HEK293 (cell line): ENCODE measurements around the gene C5orf63.

ENCODE experiments used
- CTCF ChIA-PET: fragments of 350-600 bp; formaldehyde crosslinking; extraction: SDS; loops from one replicate; lab custom pipeline; 2021; ENCODE audit warnings: antibody characterized with exemption; lab: Yijun Ruan, JAX
- POLR2A ChIA-PET: fragments of 300-600 bp; formaldehyde crosslinking; extraction: SDS; loops from one replicate; lab custom pipeline; 2020; ENCODE audit warnings: antibody characterized with exemption, inconsistent platforms; lab: Yijun Ruan, JAX
- H3K27ac ChIP-seq: fragments of 200-500 bp; sonication (Bioruptor generic); 2 replicates; pipeline ENCODE4 v1.5.1; 2014; ENCODE audit warnings: low read depth, low read length, control low read depth, inconsistent platforms; ENCODE audit errors: extremely low read depth
- H3K36me3 ChIP-seq, 2 experiments: fragments of 200-500 bp in 1 of 2; sonication (Bioruptor generic) in 1 of 2; 1 replicate in 1 of 2; 2 replicates in 1 of 2; pipeline ENCODE4 v1.5.1; 2014 to 2017; ENCODE audit warnings: inconsistent platforms in 2 of 2, low read length in 2 of 2; ENCODE audit not compliant: control insufficient read depth in 2 of 2, insufficient read depth in 1 of 2
- H3K4me1 ChIP-seq: fragments of 200-500 bp; sonication (Bioruptor generic); 2 replicates; pipeline ENCODE4 v1.5.1; 2014; ENCODE audit warnings: mild to moderate bottlenecking, low read length, inconsistent platforms; ENCODE audit not compliant: control insufficient read depth, insufficient read depth
- H3K4me3 ChIP-seq: 2 replicates; pipeline ENCODE4 v1.5.1; 2011; ENCODE audit warnings: low read depth, mild to moderate bottlenecking, control low read depth, low read length, moderate library complexity
- H3K9me3 ChIP-seq: fragments of 200-500 bp; sonication (Bioruptor generic); 2 replicates; pipeline ENCODE4 v1.5.1; 2014; ENCODE audit warnings: low read depth, low read length, inconsistent platforms; ENCODE audit not compliant: control insufficient read depth, insufficient read depth
- BCL11B ChIP-seq: fragments of 450-650 bp; formaldehyde crosslinking; IDR thresholded peaks from 2 replicates; pipeline ENCODE4 v1.5.1; 2016; ENCODE audit warnings: low read depth, missing biosample characterization, missing genetic modification characterization
- OSR2 ChIP-seq: fragments of 450-650 bp; formaldehyde crosslinking; IDR thresholded peaks from 2 replicates; pipeline ENCODE4 v1.5.1; 2016; ENCODE audit warnings: missing biosample characterization, missing genetic modification characterization
- PRDM1 ChIP-seq: fragments of 450-650 bp; formaldehyde crosslinking; IDR thresholded peaks from 2 replicates; pipeline ENCODE4; 2016; ENCODE audit warnings: missing biosample characterization, missing genetic modification characterization
- PRDM2 ChIP-seq: fragments of 450-650 bp; formaldehyde crosslinking; IDR thresholded peaks from 2 replicates; pipeline ENCODE4 v1.5.1; 2016; ENCODE audit warnings: missing biosample characterization, missing genetic modification characterization, borderline replicate concordance
- TRIM28 ChIP-seq: IDR thresholded peaks from 2 replicates; pipeline ENCODE4 v1.6.1; 2011; ENCODE audit warnings: low read length, control low read depth, borderline replicate concordance
- ZFHX2 ChIP-seq: fragments of 450-650 bp; formaldehyde crosslinking; conservative IDR thresholded peaks from 2 replicates; pipeline ENCODE4 v1.5.1; 2016; ENCODE audit warnings: missing biosample characterization, missing genetic modification characterization
- ZFP3 ChIP-seq: fragments of 450-650 bp; formaldehyde crosslinking; IDR thresholded peaks from 2 replicates; pipeline ENCODE4 v1.5.1; 2016; ENCODE audit warnings: low read depth, missing biosample characterization, missing genetic modification characterization
- ZIC2 ChIP-seq: fragments of 450-650 bp; formaldehyde crosslinking; IDR thresholded peaks from 2 replicates; pipeline ENCODE4 v1.5.1; 2016; ENCODE audit warnings: missing biosample characterization, missing genetic modification characterization
- ZNF121 ChIP-seq: fragments of 450-650 bp; formaldehyde crosslinking; IDR thresholded peaks from 2 replicates; pipeline ENCODE4 v1.5.1; 2016; ENCODE audit warnings: missing biosample characterization, missing genetic modification characterization
- ZNF169 ChIP-seq: fragments of 450-650 bp; formaldehyde crosslinking; IDR thresholded peaks from 2 replicates; pipeline ENCODE4 v1.5.1; 2016; ENCODE audit warnings: missing biosample characterization, missing genetic modification characterization
- ZNF335 ChIP-seq: fragments of 450-650 bp; formaldehyde crosslinking; conservative IDR thresholded peaks from 2 replicates; pipeline ENCODE4 v1.5.1; 2016; ENCODE audit warnings: missing biosample characterization, missing genetic modification characterization
- ZNF362 ChIP-seq: fragments of 450-650 bp; formaldehyde crosslinking; IDR thresholded peaks from 2 replicates; pipeline ENCODE4 v1.5.1; 2016; ENCODE audit warnings: missing biosample characterization, missing genetic modification characterization
- ZNF394 ChIP-seq: fragments of 450-650 bp; formaldehyde crosslinking; IDR thresholded peaks from 2 replicates; pipeline ENCODE4 v1.5.1; 2016; ENCODE audit warnings: missing biosample characterization, missing genetic modification characterization, mild to moderate bottlenecking, moderate library complexity, borderline replicate concordance
- ZNF518A ChIP-seq: fragments of 450-650 bp; formaldehyde crosslinking; conservative IDR thresholded peaks from 2 replicates; pipeline ENCODE4 v1.5.1; 2016; ENCODE audit warnings: low read depth, missing biosample characterization, missing genetic modification characterization
- ZNF701 ChIP-seq: fragments of 450-650 bp; formaldehyde crosslinking; IDR thresholded peaks from 2 replicates; pipeline ENCODE4 v1.5.1; 2016; ENCODE audit warnings: missing biosample characterization, missing genetic modification characterization
- ZNF747 ChIP-seq: fragments of 450-650 bp; formaldehyde crosslinking; IDR thresholded peaks from 2 replicates; pipeline ENCODE4 v1.5.1; 2016; ENCODE audit warnings: missing biosample characterization, missing genetic modification characterization
- ZSCAN16 ChIP-seq: fragments of 450-650 bp; formaldehyde crosslinking; IDR thresholded peaks from 2 replicates; pipeline ENCODE4 v1.5.1; 2016; ENCODE audit warnings: missing biosample characterization, missing genetic modification characterization
- ZSCAN30 ChIP-seq: fragments of 450-650 bp; IDR thresholded peaks from 2 replicates; pipeline ENCODE4 v1.5.1; 2018; ENCODE audit warnings: missing biosample characterization, mild to moderate bottlenecking, missing genetic modification characterization, moderate library complexity
- TF ChIP-seq, protein P1 (sequence below): fragments of 450-650 bp; formaldehyde crosslinking; IDR thresholded peaks from 2 replicates; pipeline ENCODE4 v1.5.1; 2016; ENCODE audit warnings: missing biosample characterization, missing genetic modification characterization
- TF ChIP-seq, protein P2 (sequence below): fragments of 450-650 bp; formaldehyde crosslinking; IDR thresholded peaks from 2 replicates; pipeline ENCODE4 v1.5.1; 2016; ENCODE audit warnings: missing biosample characterization, missing genetic modification characterization

Gene C5orf63

DNA sequence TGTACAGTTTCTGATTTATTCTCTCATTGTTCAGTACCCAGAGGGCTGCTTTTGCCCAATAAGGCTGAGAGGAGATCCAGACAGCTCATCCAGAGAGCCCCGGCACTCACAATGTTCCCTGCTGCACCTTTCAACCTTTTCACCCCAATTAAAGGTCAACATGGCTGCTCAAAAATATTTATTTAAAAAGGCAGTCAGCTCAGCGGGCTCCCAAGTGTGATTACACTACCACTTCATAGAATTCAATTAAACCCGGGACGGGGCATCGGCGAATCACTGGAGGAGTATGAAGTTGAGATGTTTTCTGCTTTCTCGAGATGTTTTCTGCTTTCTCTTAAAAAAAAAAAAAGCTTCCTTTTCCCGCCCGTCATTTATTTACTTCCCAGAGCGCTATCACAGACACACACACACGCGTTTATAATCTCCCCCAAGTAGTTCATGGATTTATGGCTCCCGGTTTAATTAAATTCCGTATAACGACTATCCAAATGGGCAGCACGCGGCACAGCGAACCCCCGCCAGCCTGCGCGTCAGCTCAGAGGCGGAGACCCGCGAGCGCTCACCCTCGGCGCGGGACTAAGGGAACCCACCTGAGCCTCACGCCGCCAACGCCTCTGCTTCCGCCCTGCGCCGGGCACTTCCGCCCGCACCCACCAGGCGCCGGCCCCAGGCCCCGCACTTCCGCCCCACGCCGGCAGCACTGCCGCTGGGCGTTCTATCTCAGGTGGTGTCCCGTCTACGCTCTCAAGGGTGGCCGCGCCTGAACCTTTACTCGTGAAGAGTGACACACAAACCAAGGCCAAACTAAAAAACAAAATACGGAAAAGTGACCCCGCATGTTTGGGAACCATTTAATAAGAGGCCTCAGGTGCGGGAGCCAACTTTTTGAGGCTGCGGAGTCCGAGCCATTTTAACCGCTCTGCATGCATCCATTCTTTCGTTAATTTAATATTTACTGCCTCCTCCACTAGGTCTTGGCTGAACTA, at the start of gene C5orf63:
Gene C5orf63 (minus strand): TSS at position 642 of the 986 bp plus-strand sequence. CDS start 14,507 bp downstream, outside the sequence.
- ChIA-PET POLR2A (interaction anchor here (0.7 kb wide), 1 partner anchor 10 kb away, joined by 5 read pairs; no protein-coding TSS in a partner anchor), CTCF (interaction anchor here (1.3 kb wide), 1 partner anchor 419 kb away, joined by 3 read pairs; no protein-coding TSS in a partner anchor)
- 0 out of 2 replicates have a peak, but pooled peaks have one; percentile 21 for TF ChIP-seq ZSCAN30 (tag by site-specific recombination)
- no peak for TF ChIP-seq BCL11B (tag by site-specific recombination)
- TF ChIP-seq ZFHX2 (tag by site-specific recombination), result peak; percentile 63
- no peak for TF ChIP-seq TRIM28
- TF ChIP-seq ZNF169 (tag by site-specific recombination), result no peak
- TF ChIP-seq ZNF394 (tag by site-specific recombination), result no peak
- no peak for TF ChIP-seq ZNF121 (tag by site-specific recombination)
- no peak for TF ChIP-seq PRDM2 (tag by site-specific recombination)
- TF ChIP-seq ZFP3 (tag by site-specific recombination), result no peak
- peak; percentile 84 for TF ChIP-seq ZNF518A
- 0 out of 2 replicates have a peak, but pooled peaks have one; percentile 5 for TF ChIP-seq PRDM1 (tag by site-specific recombination)
- no peak for TF ChIP-seq ZSCAN16 (tag by site-specific recombination)
- TF ChIP-seq, protein P1, sequence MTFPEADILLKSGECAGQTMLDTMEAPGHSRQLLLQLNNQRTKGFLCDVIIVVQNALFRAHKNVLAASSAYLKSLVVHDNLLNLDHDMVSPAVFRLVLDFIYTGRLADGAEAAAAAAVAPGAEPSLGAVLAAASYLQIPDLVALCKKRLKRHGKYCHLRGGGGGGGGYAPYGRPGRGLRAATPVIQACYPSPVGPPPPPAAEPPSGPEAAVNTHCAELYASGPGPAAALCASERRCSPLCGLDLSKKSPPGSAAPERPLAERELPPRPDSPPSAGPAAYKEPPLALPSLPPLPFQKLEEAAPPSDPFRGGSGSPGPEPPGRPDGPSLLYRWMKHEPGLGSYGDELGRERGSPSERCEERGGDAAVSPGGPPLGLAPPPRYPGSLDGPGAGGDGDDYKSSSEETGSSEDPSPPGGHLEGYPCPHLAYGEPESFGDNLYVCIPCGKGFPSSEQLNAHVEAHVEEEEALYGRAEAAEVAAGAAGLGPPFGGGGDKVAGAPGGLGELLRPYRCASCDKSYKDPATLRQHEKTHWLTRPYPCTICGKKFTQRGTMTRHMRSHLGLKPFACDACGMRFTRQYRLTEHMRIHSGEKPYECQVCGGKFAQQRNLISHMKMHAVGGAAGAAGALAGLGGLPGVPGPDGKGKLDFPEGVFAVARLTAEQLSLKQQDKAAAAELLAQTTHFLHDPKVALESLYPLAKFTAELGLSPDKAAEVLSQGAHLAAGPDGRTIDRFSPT (tag by site-specific recombination), result no peak
- 0 out of 2 replicates have a peak, but pooled peaks have one; percentile 22 for TF ChIP-seq ZNF362 (tag by site-specific recombination)
- TF ChIP-seq ZNF747 (tag by site-specific recombination), result no peak
- TF ChIP-seq ZIC2 (tag by site-specific recombination), result 0 out of 2 replicates have a peak, but pooled peaks have one; percentile 27
- TF ChIP-seq ZNF335 (tag by site-specific recombination), result peak; percentile 41
- no peak for TF ChIP-seq ZNF701
- TF ChIP-seq, protein P2, sequence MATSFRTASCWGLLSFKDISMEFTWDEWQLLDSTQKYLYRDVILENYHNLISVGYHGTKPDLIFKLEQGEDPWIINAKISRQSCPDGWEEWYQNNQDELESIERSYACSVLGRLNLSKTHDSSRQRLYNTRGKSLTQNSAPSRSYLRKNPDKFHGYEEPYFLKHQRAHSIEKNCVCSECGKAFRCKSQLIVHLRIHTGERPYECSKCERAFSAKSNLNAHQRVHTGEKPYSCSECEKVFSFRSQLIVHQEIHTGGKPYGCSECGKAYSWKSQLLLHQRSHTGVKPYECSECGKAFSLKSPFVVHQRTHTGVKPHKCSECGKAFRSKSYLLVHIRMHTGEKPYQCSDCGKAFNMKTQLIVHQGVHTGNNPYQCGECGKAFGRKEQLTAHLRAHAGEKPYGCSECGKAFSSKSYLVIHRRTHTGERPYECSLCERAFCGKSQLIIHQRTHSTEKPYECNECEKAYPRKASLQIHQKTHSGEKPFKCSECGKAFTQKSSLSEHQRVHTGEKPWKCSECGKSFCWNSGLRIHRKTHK, result no peak
- no peak for TF ChIP-seq OSR2 (tag by site-specific recombination)

More for the DNA sequence above, at the start of gene C5orf63:
- Histone ChIP-seq H3K4me3 (peak within 1 kb of the TSS; percentile 29), H3K9me3 (no peaks in the 10 kb centered on the region), H3K27ac (no peak within 1 kb of the TSS), H3K36me3 (peaks cover 0 to 13% of the 10 kb centered on the region in 2 experiments; a peak in 1 of 3 replicates), H3K4me1 (peaks cover 15% of the 10 kb centered on the region)
